ENCODE results near the gene TCP10L. TPM values are rescaled to one million over a fixed set of nuclear protein-coding genes. Genes with fewer than 3 reads are reported as not detected.

The TCP10L gene
- total and polyA plus RNA-seq, 2 of the 13 experiments (the other 11 are each of a cell fraction or from before 2014, with no cell fraction given) = 0.90 to 2.4 TPM

DNA sequence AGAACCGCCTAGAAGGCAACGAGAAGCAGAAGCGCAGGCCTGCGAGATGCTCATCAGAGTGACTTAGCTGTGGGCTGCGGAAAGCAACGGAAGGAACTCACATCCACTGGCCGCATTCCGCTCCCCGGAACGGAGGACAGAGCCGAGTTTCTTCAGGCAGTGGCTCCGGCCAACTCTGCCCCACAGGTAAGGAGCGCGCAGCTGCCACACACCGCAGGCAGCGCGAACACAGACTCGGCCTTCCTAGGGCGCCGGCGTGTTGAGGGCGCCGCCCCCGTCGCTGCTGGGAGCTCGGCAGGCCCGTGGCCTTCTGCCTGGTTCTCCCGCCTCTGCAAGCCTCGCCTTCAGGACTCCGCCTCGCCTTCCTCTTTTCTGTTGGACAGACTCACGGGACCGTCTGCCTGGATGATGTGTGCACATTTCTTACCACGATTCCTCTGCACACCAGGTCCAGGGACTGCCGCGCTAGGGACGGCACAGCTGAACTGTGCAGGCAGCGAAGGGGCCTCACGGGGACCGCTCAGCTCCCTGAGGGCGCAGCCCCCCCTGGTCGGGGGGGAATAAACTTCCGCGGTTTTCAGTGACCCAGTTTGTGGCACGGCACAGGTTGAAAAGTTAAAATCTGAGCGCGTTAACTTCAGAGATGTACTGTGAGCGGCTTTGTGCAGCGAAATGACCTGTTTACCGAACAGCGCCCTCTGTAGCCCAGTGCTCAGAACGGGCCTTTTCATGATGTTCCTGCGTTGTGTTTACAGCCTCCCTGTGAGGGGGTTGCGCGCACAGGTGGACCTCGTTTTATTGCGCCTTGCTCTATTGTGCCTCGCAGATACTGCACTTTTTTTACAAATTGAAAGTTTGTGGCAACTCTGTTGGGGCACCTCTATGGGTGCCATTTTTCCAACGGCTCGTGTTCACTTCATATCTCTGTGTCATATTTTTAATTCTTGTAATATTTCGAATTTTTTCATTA, 15.8 kb downstream of the TCP10L start (continued):
- TF ChIP-seq, protein P1, sequence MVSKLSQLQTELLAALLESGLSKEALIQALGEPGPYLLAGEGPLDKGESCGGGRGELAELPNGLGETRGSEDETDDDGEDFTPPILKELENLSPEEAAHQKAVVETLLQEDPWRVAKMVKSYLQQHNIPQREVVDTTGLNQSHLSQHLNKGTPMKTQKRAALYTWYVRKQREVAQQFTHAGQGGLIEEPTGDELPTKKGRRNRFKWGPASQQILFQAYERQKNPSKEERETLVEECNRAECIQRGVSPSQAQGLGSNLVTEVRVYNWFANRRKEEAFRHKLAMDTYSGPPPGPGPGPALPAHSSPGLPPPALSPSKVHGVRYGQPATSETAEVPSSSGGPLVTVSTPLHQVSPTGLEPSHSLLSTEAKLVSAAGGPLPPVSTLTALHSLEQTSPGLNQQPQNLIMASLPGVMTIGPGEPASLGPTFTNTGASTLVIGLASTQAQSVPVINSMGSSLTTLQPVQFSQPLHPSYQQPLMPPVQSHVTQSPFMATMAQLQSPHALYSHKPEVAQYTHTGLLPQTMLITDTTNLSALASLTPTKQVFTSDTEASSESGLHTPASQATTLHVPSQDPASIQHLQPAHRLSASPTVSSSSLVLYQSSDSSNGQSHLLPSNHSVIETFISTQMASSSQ (IDR thresholded peaks at IDR 0.05; ENCODE audit: low read depth) = no peak
- TF ChIP-seq, protein P1 (CRISPR knock-in tag; IDR thresholded peaks at IDR 0.05; ENCODE audit: borderline replicate concordance) = no peak; the same call in 1 of the 2 replicates
- TF ChIP-seq PITX1 (CRISPR knock-in tag; IDR thresholded peaks at IDR 0.05) (peak; percentile 66; the same call in 1 of the 2 replicates), ZNF335 (CRISPR knock-in tag; IDR thresholded peaks at IDR 0.05) (peak; percentile 28; the same call in 1 of the 2 replicates), DMAP1 (CRISPR knock-in tag; IDR thresholded peaks at IDR 0.05) (peak; percentile 60; the same call in 1 of the 2 replicates), ZNF563 (CRISPR knock-in tag; IDR thresholded peaks at IDR 0.05) (peak; percentile 65; the same call in 1 of the 2 replicates), RORA (CRISPR knock-in tag; IDR thresholded peaks at IDR 0.05) (no peak), NFKB2 (CRISPR knock-in tag; IDR thresholded peaks at IDR 0.05; ENCODE audit: borderline replicate concordance) (peak; percentile 78; the same call in 1 of the 2 replicates), MEIS2 (CRISPR knock-in tag; IDR thresholded peaks at IDR 0.05) (0 out of 2 replicates have a peak, but pooled peaks have one; percentile 45), KLF11 (CRISPR knock-in tag; IDR thresholded peaks at IDR 0.05) (0 out of 2 replicates have a peak, but pooled peaks have one; percentile 30)
- TF ChIP-seq, protein P2, sequence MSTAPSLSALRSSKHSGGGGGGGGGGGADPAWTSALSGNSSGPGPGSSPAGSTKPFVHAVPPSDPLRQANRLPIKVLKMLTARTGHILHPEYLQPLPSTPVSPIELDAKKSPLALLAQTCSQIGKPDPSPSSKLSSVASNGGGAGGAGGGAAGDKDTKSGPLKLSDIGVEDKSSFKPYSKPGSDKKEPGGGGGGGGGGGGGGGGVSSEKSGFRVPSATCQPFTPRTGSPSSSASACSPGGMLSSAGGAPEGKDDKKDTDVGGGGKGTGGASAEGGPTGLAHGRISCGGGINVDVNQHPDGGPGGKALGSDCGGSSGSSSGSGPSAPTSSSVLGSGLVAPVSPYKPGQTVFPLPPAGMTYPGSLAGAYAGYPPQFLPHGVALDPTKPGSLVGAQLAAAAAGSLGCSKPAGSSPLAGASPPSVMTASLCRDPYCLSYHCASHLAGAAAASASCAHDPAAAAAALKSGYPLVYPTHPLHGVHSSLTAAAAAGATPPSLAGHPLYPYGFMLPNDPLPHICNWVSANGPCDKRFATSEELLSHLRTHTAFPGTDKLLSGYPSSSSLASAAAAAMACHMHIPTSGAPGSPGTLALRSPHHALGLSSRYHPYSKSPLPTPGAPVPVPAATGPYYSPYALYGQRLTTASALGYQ (CRISPR knock-in tag; IDR thresholded peaks at IDR 0.05) = no peak
- TF ChIP-seq, protein P3, sequence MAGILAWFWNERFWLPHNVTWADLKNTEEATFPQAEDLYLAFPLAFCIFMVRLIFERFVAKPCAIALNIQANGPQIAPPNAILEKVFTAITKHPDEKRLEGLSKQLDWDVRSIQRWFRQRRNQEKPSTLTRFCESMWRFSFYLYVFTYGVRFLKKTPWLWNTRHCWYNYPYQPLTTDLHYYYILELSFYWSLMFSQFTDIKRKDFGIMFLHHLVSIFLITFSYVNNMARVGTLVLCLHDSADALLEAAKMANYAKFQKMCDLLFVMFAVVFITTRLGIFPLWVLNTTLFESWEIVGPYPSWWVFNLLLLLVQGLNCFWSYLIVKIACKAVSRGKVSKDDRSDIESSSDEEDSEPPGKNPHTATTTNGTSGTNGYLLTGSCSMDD (CRISPR knock-in tag; IDR thresholded peaks at IDR 0.05) = 0 out of 2 replicates have a peak, but pooled peaks have one; percentile 24
- TF ChIP-seq, protein P4, sequence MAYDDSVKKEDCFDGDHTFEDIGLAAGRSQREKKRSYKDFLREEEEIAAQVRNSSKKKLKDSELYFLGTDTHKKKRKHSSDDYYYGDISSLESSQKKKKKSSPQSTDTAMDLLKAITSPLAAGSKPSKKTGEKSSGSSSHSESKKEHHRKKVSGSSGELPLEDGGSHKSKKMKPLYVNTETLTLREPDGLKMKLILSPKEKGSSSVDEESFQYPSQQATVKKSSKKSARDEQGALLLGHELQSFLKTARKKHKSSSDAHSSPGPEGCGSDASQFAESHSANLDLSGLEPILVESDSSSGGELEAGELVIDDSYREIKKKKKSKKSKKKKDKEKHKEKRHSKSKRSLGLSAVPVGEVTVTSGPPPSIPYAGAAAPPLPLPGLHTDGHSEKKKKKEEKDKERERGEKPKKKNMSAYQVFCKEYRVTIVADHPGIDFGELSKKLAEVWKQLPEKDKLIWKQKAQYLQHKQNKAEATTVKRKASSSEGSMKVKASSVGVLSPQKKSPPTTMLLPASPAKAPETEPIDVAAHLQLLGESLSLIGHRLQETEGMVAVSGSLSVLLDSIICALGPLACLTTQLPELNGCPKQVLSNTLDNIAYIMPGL (CRISPR knock-in tag; IDR thresholded peaks at IDR 0.05; ENCODE audit: borderline replicate concordance in 1 of 2, low read depth in 1 of 2) = peak; percentile 84 to 93; a peak in 3 of 4 replicates
- TF ChIP-seq, protein P5, sequence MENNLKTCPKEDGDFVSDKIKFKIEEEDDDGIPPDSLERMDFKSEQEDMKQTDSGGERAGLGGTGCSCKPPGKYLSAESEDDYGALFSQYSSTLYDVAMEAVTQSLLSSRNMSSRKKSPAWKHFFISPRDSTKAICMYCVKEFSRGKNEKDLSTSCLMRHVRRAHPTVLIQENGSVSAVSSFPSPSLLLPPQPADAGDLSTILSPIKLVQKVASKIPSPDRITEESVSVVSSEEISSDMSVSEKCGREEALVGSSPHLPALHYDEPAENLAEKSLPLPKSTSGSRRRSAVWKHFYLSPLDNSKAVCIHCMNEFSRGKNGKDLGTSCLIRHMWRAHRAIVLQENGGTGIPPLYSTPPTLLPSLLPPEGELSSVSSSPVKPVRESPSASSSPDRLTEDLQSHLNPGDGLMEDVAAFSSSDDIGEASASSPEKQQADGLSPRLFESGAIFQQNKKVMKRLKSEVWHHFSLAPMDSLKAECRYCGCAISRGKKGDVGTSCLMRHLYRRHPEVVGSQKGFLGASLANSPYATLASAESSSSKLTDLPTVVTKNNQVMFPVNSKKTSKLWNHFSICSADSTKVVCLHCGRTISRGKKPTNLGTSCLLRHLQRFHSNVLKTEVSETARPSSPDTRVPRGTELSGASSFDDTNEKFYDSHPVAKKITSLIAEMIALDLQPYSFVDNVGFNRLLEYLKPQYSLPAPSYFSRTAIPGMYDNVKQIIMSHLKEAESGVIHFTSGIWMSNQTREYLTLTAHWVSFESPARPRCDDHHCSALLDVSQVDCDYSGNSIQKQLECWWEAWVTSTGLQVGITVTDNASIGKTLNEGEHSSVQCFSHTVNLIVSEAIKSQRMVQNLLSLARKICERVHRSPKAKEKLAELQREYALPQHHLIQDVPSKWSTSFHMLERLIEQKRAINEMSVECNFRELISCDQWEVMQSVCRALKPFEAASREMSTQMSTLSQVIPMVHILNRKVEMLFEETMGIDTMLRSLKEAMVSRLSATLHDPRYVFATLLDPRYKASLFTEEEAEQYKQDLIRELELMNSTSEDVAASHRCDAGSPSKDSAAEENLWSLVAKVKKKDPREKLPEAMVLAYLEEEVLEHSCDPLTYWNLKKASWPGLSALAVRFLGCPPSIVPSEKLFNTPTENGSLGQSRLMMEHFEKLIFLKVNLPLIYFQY (CRISPR knock-in tag; IDR thresholded peaks at IDR 0.05; ENCODE audit: borderline replicate concordance) = peak; percentile 60; the same call in 1 of the 2 replicates

Data from HepG2 (cell line).